GM18498 (cell line): ENCODE data around the gene TSC22D2.
"Not testable (repeated sequence)": the region's sequence is repeated elsewhere in the genome, so short reads cannot be mapped to it uniquely, and the experiment has no call there.

ENCODE experiments used
- ATAC-seq: cut with Tn5 transposase; IDR thresholded peaks from one replicate; pipeline ENCODE4 v1.9.1; 2021; ENCODE audit warnings: mild to moderate bottlenecking, moderate library complexity; ENCODE audit not compliant: unreplicated experiment

The TSC22D2 gene

GRCh38 chr3:150479370-150479769 is 71.3 kb downstream of the TSC22D2 start:
- no peak for ATAC-seq

GRCh38 chr3:150480877-150481276 is 72.8 kb downstream of the TSC22D2 start:
- no peak for ATAC-seq

GRCh38 chr3:150483226-150483625 is 75.1 kb downstream of the TSC22D2 start:
- ATAC-seq, result no peak

- ATAC-seq, result no peak
These were observed 76.3 kb downstream of the TSC22D2 start for GRCh38 chr3:150484410-150484809.

GRCh38 chr3:150488867-150489266 is 80.8 kb downstream of the TSC22D2 start:
- no peak for ATAC-seq

GRCh38 chr3:150490277-150490986 is 82.3 kb downstream of the TSC22D2 start:
- ATAC-seq, result no peak

GRCh38 chr3:150494411-150494977 is 86.4 kb downstream of the TSC22D2 start:
- no peak for ATAC-seq

- ATAC-seq, result no peak
These were observed 87.1 kb downstream of the TSC22D2 start for GRCh38 chr3:150495149-150495548.

GRCh38 chr3:150495563-150496168 is 87.6 kb downstream of the TSC22D2 start:
- ATAC-seq, result no peak

GRCh38 chr3:150497956-150498355 is 89.9 kb downstream of the TSC22D2 start:
- no peak for ATAC-seq

- ATAC-seq, result not testable (repeated sequence)
These were observed 92.9 kb downstream of the TSC22D2 start for GRCh38 chr3:150500960-150501359.

GRCh38 chr3:150503402-150504099 is 95.5 kb downstream of the TSC22D2 start:
- no peak for ATAC-seq

GRCh38 chr3:150504483-150504882 is 96.4 kb downstream of the TSC22D2 start:
- ATAC-seq, result no peak

GRCh38 chr3:150508401-150508800 is 100.3 kb downstream of the TSC22D2 start:
- ATAC-seq, result no peak

- ATAC-seq, result no peak
These were observed 101.7 kb downstream of the TSC22D2 start for GRCh38 chr3:150509780-150510179.

GRCh38 chr3:150511122-150511821 is 103.2 kb downstream of the TSC22D2 start:
- ATAC-seq, result no peak

- no peak for ATAC-seq
These were observed 107.1 kb downstream of the TSC22D2 start for GRCh38 chr3:150515210-150515609.
